Inferior parietal cortex (tissue), 1 donor: ENCODE measurements around the gene PRCD.

Source experiments
- DNase-seq: peaks from one replicate; pipeline ENCODE4 v3.0.0-alpha.2; 2016; ENCODE audit errors: extremely low spot score

Gene PRCD, protein sequence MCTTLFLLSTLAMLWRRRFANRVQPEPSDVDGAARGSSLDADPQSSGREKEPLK

GRCh38 chr17:76539631-76540271 lies at the start of gene PRCD:
PRCD (plus strand) TSS chr17:76540044; CDS start chr17:76540142, 98 bp downstream.
- no peak for DNase-seq

DNA sequence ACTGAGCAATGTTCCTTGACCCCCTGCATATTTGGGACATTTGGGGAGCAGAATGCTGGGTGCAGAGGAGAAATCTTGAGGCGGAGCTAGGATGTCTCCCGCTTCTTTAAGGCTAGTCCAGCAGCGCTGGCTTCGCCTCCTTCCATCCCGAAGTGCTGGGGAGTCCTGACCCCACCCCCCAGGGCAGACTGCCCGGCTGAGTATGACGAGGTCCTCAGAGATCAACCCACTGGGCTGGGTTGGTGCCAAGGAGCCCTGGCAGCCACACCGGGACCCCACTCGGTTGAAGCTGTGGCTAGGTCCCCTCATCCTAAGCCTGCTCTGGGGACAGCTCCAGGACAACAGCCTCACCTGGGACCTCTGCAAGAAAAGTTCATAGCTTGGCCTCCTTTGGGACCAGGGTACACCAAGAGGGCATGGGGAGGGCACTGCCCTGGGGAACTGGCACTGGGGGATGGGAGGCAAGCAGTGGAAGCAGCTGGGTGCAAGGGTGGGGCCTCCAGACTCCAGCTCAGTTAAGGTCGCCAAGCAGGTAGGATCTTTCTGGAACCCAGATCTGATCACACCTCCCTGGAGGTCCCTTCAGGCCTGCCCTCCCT lies 49.6 kb upstream of the PRCD start:
- DNase-seq = no peak

DNA sequence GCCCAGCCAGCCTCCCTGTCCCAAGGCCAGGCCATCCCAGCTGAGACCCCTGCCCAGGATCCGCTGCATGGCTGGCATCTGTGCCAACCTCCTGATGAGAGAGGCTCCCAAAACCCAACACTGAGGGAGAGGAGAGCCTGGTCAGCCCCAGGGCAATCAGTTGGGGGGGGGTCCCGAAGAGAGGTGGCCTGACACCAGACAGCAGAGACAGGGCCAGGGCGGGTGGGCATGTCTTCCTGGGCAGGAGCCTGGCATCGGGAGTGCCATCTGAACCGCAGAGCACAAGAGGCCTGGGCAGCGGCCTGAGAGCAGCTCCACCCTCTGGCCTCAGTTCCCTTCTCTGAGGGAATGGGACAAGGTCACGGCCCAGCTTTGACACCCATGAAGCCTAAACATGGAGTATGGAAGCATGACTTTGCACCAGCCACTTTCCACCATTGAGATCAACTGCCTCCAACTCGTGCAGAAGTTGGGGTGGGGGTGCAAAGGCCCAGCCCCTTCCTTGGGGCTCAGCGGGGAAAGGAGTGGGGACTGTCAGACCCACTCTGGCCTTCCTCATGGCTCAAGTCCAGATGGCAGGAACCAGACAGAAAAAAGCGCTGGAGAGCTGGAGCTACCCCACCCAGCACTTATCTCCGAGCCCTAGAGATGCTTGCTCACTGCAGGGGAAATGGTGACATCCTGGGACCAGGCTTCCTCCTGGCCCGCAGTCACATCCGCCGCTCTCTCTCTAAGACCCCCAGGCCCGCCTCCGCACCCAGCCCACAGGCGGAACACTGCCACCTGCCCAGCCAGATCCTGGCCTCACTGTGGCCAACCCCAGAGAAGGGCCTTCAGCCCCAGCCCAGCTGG lies 48.3 kb upstream of the PRCD start:
- DNase-seq = no peak

GRCh38 chr17:76492123-76492988 lies 47.5 kb upstream of the PRCD start:
- DNase-seq = no peak

GRCh38 chr17:76492989-76493501 lies 46.8 kb upstream of the PRCD start:
- DNase-seq = no peak

- no peak for DNase-seq
These were observed 46.2 kb upstream of the PRCD start for GRCh38 chr17:76493505-76494167.

- no peak for DNase-seq
These were observed 44.0 kb upstream of the PRCD start for GRCh38 chr17:76495663-76496400.

GRCh38 chr17:76496464-76496863 lies 43.4 kb upstream of the PRCD start:
- no peak for DNase-seq

GRCh38 chr17:76497699-76497978 lies 42.2 kb upstream of the PRCD start:
- DNase-seq = no peak

DNA sequence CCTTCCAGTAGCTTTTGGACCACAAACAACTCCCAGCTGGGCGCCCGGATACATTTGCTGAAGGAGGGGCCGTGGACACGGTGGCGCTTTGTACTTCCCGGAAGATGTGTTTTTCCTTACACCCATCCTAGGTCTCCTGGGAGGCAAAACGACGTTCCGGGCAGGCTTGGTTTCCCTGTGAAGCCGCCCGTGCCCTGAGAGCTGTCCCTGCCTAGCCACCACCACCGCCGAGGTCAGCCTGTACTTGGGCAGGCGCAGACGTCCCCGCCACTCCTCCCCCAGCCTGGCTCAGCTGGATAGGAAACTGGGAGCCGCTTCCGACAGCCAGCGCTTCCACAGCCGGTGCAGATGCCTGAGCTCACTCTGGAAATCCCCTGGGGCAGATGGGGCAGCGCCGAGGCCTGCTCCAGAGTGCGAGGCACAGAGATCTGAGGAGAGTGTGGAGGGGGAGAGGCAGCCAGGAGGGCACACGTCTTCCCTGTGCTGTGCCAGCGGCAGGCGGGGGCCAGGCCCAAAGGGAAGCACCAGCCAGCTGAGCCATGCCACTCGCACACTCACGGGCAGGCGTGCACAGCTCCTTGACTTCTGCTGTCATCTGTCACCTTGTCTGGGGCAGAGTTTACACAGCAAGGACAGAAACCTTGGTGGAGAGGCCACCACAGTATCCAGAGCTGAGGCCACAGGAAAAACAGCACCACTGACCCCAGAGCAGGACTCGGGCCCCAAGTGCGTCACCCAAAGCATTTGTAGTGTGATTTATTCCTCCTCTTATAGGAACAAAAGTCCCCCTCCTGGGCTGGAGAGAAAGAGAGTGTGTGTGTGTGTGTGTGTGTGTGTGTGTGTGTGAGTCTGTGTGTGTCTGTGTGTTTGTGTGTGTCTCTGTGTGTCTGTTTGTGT lies 41.6 kb upstream of the PRCD start:
- no peak for DNase-seq

DNA sequence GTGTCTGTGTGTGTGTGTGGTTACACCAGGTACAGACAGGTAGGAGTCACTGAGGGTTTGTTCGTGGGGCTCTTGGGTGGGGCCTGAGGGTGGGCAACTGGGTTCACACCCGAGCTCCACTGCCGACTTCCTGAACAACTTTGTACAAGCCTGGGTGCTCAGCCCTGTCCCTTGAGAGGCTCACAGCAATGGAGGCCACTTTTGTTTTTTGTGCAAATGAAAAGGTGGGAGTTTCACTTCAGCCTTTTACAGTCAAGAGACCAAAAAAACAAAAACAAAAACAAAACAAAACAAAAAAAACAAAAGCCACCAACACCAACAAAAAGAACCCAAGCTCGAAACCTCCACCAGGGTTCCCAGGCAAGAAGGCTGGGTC lies 41.0 kb upstream of the PRCD start:
- no peak for DNase-seq

- no peak for DNase-seq
These were observed 40.6 kb upstream of the PRCD start for GRCh38 chr17:76499267-76499667.

- DNase-seq = no peak
These were observed 39.6 kb upstream of the PRCD start for GRCh38 chr17:76500074-76500746.

DNA sequence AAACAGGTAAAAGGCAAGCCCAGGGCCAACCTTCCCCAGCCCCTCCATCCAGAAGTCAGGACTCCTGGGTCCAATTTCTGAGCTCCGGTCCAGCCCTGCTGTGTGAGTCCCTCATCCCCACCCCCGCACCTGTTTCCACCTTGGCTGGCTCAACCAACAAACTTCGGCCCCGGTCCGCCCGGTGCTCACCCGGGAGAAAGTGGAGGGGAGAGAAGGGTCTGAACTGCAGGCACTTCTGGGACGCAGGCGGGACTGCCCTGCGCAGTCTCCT lies 39.2 kb upstream of the PRCD start:
- no peak for DNase-seq

DNA sequence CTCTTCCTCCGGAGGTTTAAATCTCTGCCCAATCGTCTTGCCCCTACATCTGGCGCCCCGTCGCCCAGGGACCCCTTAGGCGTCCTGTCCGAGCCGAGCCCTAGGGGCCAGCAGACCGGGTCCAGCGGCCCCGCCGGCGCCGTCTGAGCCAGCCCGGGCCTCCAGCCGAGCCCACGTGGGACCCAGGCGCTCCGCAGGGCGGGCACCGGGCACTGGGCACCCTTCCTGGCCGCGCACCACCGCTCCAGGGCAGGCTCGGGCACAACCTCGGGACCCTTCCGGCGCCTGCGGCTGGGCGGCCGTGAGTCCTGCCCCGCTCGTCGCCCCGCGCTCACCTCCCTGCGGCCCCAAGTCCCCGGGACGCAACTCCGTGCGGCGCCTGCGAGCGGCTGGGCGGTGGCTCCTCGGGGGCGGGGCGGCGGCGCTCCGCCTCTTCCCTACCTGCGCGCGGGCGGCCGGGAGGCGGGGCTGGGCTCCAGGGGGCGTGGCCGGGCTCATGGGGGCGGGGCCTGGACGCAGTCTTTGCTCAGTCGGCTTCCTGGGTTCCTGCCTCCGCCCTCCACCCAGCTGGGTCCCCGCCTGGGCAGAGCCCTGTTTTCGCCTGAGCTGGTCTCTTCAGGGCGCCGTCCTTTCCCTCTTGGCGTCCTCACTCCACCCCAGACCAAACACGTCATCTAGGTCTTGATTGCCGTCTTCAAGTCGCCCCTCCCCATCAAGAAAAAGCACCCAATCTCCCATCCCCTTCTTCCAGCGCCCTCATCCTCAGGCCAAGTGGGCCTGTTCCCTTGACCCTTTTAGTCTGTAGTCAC lies 38.6 kb upstream of the PRCD start, which contains the start of gene RHBDF2:
TSS of gene RHBDF2 (minus strand) at position 406 of the 809 bp plus-strand sequence. CDS start 19,899 bp downstream, outside the sequence.
- no peak for DNase-seq

GRCh38 chr17:76501827-76502307 lies 38.0 kb upstream of the PRCD start:
- DNase-seq = no peak

DNA sequence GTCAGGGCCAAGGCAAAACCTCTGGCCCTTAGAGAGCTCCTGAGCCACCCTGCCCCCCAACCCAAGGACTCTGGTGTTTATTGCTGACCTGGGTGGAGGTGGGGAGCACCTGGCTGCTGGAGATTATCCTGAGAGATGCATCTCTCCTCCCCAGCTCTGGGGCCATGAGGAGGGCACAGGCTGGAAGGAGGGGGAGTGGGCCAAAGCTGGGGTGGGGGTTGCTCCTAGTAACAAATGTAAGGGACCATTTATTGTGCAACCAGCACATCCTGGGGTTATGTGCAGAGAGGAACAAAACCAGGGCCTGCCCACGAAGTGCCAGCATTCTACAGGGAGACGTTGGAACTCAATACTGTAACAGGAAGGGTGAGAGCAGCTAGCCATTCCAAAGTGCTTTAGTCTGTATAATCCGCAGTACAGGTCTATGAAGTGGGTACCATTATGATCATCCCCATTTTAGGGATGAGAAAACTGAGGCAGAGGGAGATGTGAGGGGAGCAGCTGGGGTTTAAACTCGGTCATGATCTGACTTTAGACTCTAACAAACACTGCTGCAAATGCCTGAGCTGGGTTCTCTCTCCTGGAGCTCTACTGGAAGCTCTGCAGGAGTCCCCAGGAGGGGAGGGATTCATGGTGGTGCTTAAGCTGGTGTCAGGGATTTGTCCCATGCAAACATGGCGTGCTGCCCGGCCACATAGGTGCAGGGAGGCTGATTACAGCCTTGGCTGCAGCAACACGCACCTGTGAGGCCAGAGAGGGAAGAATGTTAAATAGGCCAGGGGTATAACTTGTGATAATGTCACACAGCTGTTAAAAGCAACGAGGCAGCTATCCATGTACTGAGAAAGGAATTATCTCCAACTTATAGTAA lies 37.3 kb upstream of the PRCD start:
- DNase-seq = no peak
